Measurements from ENCODE around the gene BOLA2. TPM values are rescaled to one million over a fixed set of nuclear protein-coding genes. Genes with fewer than 3 reads are reported as not detected.
"Not testable (repeated sequence)": the region's sequence is repeated elsewhere in the genome, so short reads cannot be mapped to it uniquely, and the experiment has no call there.

Gene BOLA2
- 18.8 and 25.0 TPM in 2 replicates for total RNA-seq

GRCh38 chr16:29454269-29454668 is at the start of gene BOLA2, which contains the start of gene SLX1B:
TSS of gene BOLA2 (minus strand) at chr16:29454351. CDS start at chr16:29454253, 98 bp downstream.
TSS of gene SLX1B (plus strand) at chr16:29454533.
- DNase-seq (ENCODE audit: low read depth); H3K27me3 ChIP-seq (ENCODE audit: control insufficient read depth, insufficient read depth, low read length); H3K4me3 ChIP-seq (ENCODE audit: low read depth, low read length); H3K36me3 ChIP-seq (ENCODE audit: control insufficient read depth, insufficient read depth, low read length): not testable (repeated sequence)

GRCh38 chr16:29482276-29482675 is 28.1 kb upstream of the BOLA2 start:
- H3K36me3 ChIP-seq (ENCODE audit: control insufficient read depth, insufficient read depth, low read length); H3K27me3 ChIP-seq (ENCODE audit: control insufficient read depth, insufficient read depth, low read length); DNase-seq (ENCODE audit: low read depth); H3K4me3 ChIP-seq (ENCODE audit: low read depth, low read length): not testable (repeated sequence)

- not testable (repeated sequence) for H3K4me3 ChIP-seq (ENCODE audit: low read depth, low read length); H3K36me3 ChIP-seq (ENCODE audit: control insufficient read depth, insufficient read depth, low read length); DNase-seq (ENCODE audit: low read depth); H3K27me3 ChIP-seq (ENCODE audit: control insufficient read depth, insufficient read depth, low read length)
Measured at GRCh38 chr16:29472065-29472464, 17.9 kb upstream of the BOLA2 start.

- H3K4me3 ChIP-seq (ENCODE audit: low read depth, low read length); H3K36me3 ChIP-seq (ENCODE audit: control insufficient read depth, insufficient read depth, low read length); H3K27me3 ChIP-seq (ENCODE audit: control insufficient read depth, insufficient read depth, low read length); DNase-seq (ENCODE audit: low read depth): not testable (repeated sequence)
Measured at GRCh38 chr16:29469660-29470059, 15.5 kb upstream of the BOLA2 start.

- H3K4me3 ChIP-seq (ENCODE audit: low read depth, low read length); DNase-seq (ENCODE audit: low read depth); H3K36me3 ChIP-seq (ENCODE audit: control insufficient read depth, insufficient read depth, low read length); H3K27me3 ChIP-seq (ENCODE audit: control insufficient read depth, insufficient read depth, low read length): not testable (repeated sequence)
Measured at GRCh38 chr16:29467654-29468366, 13.7 kb upstream of the BOLA2 start.

- H3K4me3 ChIP-seq (ENCODE audit: low read depth, low read length); H3K36me3 ChIP-seq (ENCODE audit: control insufficient read depth, insufficient read depth, low read length); DNase-seq (ENCODE audit: low read depth); H3K27me3 ChIP-seq (ENCODE audit: control insufficient read depth, insufficient read depth, low read length): not testable (repeated sequence)
Measured at GRCh38 chr16:29466904-29467303, 12.8 kb upstream of the BOLA2 start.

GRCh38 chr16:29465985-29466824 is 12.1 kb upstream of the BOLA2 start:
- not testable (repeated sequence) for DNase-seq (ENCODE audit: low read depth); H3K27me3 ChIP-seq (ENCODE audit: control insufficient read depth, insufficient read depth, low read length); H3K36me3 ChIP-seq (ENCODE audit: control insufficient read depth, insufficient read depth, low read length); H3K4me3 ChIP-seq (ENCODE audit: low read depth, low read length)

GRCh38 chr16:29460647-29461030 is 6.5 kb upstream of the BOLA2 start:
- not testable (repeated sequence) for H3K36me3 ChIP-seq (ENCODE audit: control insufficient read depth, insufficient read depth, low read length); DNase-seq (ENCODE audit: low read depth); H3K4me3 ChIP-seq (ENCODE audit: low read depth, low read length); H3K27me3 ChIP-seq (ENCODE audit: control insufficient read depth, insufficient read depth, low read length)

GRCh38 chr16:29459706-29460646 is 5.8 kb upstream of the BOLA2 start, which contains the start of gene SULT1A4:
TSS of gene SULT1A4 (plus strand) at chr16:29459913. CDS start at chr16:29461386, 1,473 bp downstream.
- DNase-seq (ENCODE audit: low read depth); H3K27me3 ChIP-seq (ENCODE audit: control insufficient read depth, insufficient read depth, low read length); H3K36me3 ChIP-seq (ENCODE audit: control insufficient read depth, insufficient read depth, low read length); H3K4me3 ChIP-seq (ENCODE audit: low read depth, low read length): not testable (repeated sequence)

- not testable (repeated sequence) for H3K36me3 ChIP-seq (ENCODE audit: control insufficient read depth, insufficient read depth, low read length); DNase-seq (ENCODE audit: low read depth); H3K4me3 ChIP-seq (ENCODE audit: low read depth, low read length); H3K27me3 ChIP-seq (ENCODE audit: control insufficient read depth, insufficient read depth, low read length)
Measured at GRCh38 chr16:29457660-29458059, 3.5 kb upstream of the BOLA2 start.

GRCh38 chr16:29454828-29455227 is 677 bp upstream of the BOLA2 start:
- DNase-seq (ENCODE audit: low read depth); H3K4me3 ChIP-seq (ENCODE audit: low read depth, low read length); H3K27me3 ChIP-seq (ENCODE audit: control insufficient read depth, insufficient read depth, low read length); H3K36me3 ChIP-seq (ENCODE audit: control insufficient read depth, insufficient read depth, low read length): not testable (repeated sequence)

- not testable (repeated sequence) for H3K36me3 ChIP-seq (ENCODE audit: control insufficient read depth, insufficient read depth, low read length); DNase-seq (ENCODE audit: low read depth); H3K27me3 ChIP-seq (ENCODE audit: control insufficient read depth, insufficient read depth, low read length); H3K4me3 ChIP-seq (ENCODE audit: low read depth, low read length)
Measured at GRCh38 chr16:29453754-29454153, 397 bp downstream of the BOLA2 start.

- H3K27me3 ChIP-seq (ENCODE audit: control insufficient read depth, insufficient read depth, low read length); H3K4me3 ChIP-seq (ENCODE audit: low read depth, low read length); DNase-seq (ENCODE audit: low read depth): not testable (repeated sequence)
Measured at GRCh38 chr16:29425390-29425789, 28.8 kb downstream of the BOLA2 start.

GRCh38 chr16:29423587-29423986 is 30.6 kb downstream of the BOLA2 start:
- H3K36me3 ChIP-seq (ENCODE audit: control insufficient read depth, insufficient read depth, low read length); H3K27me3 ChIP-seq (ENCODE audit: control insufficient read depth, insufficient read depth, low read length); DNase-seq (ENCODE audit: low read depth); H3K4me3 ChIP-seq (ENCODE audit: low read depth, low read length): not testable (repeated sequence)

More at GRCh38 chr16:29425390-29425789, 28.8 kb downstream of the BOLA2 start:
- H3K36me3 ChIP-seq (ENCODE audit: control insufficient read depth, insufficient read depth, low read length) = not testable (repeated sequence)

Data from kidney epithelial cell (primary cell).